ENCODE measurements around the gene MNT.

Gene MNT

DNA sequence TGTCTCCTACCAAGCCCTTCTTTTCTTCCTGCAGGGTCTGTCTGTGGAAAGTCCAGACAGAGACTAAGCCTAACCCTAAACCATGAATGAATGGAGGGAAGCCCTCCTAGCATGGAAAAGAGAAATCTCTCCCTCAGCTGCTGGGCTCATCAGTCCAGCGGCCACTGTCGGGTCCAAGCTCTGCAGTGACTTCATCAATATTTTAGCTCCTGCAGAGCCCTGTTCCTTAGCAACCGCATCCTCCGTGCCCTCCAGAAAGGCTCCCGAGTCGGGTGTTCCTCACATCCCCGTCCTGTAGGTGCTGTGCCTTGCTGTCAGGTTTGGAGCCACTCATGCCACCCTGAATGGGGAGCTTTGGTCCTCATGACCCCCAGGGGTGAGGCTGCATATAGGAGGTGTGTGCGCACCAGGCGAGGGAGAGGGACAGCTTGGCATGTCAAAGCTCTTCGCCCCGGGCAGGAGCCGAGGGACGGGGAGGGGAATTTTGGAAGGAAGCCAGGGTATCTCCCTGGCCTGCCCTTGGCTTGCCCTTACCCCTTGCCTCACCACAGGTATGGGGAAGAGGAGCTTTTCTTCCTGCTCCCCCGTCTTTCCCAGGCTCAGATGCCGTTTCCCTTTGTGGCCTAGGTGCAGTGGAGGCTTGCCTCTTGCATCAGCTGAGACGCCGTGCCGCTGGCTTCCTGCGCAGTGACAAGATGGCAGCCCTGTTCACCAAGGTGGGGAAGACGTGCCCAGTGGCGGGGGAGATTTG, 39.7 kb downstream of the MNT start:
- no peak for DNase-seq

DNA sequence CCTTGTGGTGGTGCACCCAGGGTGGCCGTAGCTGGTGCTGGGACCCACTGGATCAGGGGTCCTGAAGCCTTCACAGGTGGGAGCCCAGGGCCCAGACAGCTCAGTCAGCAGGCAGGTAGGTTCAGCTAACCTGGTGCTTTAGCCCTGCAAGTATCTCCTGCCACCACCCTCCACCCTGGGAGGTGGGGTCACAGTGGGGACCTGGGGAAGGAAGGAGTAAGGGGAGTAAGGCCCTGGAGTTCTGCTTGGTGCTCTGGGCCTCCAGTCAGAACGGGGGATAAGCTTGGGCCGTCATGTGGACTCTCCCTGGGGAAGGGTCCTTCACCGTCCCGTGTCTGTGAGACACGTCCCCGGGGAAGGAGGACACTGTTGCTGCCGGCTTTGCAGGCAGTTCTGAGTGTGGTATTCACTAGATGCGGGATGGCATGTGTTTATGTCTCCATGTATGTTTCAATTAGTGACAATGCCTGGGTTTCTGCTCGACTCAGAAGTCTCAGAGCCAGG, 42.9 kb downstream of the MNT start:
- no peak for DNase-seq

- no peak for DNase-seq
Measured at GRCh38 chr17:2357237-2357636, 43.6 kb downstream of the MNT start.

DNA sequence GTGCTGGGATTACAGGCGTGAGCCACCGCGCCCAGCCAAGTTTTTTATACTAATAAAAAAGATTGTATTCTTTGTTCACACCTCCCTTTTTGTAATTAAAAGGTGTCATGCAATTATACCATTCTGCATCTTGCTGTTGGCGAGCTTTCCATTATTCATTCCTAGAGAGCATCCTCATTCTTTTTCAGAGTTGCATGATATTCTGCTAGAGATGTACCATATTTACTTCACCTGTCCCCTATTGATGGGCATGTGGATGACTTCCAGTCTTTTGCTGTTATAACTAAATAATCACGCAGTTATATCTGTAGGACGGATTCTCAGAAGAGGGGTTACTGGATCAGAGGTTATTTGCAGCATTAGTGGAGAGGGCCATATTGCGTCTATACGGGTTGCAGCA, 46.5 kb downstream of the MNT start:
- no peak for DNase-seq

DNA sequence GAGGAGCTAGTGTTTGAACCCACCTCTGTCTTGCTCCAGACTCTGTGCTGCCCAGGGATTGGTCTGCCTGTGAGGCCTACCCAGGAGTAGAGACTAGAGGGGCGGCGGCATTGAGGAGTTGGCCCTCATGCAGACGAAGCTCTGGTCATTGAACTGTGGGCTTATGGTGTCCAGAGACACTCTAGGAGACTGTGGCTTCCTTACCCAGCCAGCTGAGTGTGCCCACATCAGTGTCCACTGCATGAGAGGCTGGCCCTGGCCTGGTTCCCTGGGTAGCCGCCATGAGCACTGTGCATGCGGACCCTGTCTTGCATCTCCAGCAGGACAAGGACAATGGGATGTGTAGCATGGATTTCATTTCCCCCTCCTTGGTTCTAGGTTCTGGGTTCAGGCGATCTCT, 49.6 kb downstream of the MNT start:
- no peak for DNase-seq

- peak; percentile 77 for DNase-seq
Measured at GRCh38 chr17:2347805-2348685, 52.8 kb downstream of the MNT start.

DNA sequence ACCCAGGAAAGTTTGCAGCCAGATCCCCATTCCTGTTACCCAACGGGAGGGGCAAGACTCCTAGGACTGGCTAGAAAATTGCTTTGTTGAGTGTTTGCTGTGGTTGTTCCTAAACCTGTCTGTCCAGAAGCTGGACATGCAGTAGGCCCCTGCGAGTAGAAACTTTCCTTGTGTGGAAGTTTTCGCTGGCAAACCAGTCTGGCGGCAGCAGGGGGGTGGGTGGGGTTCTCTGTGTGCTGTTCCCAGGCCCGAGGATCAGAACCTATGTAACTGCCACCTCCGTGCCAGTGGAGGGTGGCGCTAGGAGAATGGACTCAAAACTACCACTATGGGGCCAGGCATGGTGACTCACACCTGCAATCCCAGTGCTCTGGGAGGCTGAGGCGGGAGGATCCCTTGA, 54.4 kb downstream of the MNT start:
- DNase-seq = no peak

DNA sequence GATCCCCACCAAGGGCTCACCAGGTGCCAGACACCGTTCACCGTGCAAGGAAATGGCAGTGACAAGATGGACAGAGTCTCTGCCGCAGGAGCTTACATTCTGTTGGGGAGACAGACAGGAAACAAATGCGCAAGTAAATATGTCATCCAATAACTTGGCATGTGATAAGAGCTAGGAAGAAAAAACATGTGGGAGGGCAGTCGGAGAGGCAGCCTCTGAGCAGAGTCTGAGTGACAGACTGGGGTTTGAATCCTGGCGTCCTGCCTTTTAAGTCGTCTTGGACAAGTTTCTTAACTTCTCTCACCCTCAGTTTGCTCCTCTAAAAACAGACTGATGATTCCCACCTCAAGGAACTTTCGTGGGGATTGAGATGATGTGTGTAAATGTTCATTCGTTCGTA, 56.3 kb downstream of the MNT start:
- DNase-seq = no peak

- no peak for DNase-seq
Measured at GRCh38 chr17:2343421-2343820, 57.4 kb downstream of the MNT start.

DNA sequence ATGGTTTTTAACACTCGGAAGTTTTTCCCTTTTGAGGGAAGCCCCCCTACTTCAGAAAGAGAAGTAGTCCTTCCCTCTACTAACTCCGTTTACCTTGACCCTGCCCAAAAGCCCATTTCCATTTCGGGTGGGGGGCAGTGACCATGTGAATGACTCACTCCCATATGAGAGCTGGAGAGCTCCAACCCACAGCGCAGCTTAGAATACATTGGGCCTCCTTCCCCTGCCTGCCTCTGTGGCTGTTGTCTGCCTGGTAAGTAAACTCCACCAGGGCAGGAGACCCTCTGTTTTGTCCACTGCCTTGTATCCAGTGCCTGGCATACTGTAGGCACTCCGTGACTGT, 62.6 kb downstream of the MNT start:
- DNase-seq = no peak

- no peak for DNase-seq
Measured at GRCh38 chr17:2337544-2338314, 63.1 kb downstream of the MNT start.

DNA sequence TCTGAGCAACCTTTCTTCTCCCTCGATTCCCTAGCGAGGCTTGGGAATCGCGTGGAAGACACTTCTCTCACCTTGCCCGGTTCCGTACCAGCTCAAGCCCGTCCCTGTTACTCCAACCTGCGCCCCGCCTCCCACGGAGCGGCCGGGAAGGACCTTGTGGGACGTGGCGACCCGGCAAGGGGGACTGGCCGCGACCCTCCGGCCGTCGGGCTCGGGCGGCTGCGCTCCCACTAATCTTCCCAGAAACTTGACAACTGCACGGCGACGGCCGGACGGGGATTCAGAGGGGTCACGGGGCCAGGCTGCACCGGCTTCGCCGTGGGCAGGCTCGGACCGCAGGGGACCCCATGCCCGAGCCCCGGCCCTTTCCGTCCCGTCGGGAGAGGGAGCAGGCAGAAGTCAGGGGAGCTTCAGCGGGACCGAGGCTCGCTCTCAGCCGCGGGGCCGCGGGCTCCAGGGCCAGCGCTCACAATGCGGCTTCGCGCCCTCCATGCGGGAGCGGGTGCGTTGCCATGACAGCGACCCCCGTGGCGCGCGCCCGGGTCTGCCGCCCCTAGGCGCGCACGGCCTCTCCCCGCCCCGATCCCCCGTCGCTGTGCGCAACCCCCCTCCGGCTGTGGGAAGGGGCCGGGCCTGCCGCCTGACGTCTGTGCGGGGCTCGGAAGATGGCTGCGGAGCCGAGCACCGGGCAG, 63.9 kb downstream of the MNT start, which contains the start of gene SGSM2:
TSS of gene SGSM2 (plus strand) at position 650 of the 692 bp plus-strand sequence. CDS start 188 bp downstream, outside the sequence.
- DNase-seq = peak; percentile 48

DNA sequence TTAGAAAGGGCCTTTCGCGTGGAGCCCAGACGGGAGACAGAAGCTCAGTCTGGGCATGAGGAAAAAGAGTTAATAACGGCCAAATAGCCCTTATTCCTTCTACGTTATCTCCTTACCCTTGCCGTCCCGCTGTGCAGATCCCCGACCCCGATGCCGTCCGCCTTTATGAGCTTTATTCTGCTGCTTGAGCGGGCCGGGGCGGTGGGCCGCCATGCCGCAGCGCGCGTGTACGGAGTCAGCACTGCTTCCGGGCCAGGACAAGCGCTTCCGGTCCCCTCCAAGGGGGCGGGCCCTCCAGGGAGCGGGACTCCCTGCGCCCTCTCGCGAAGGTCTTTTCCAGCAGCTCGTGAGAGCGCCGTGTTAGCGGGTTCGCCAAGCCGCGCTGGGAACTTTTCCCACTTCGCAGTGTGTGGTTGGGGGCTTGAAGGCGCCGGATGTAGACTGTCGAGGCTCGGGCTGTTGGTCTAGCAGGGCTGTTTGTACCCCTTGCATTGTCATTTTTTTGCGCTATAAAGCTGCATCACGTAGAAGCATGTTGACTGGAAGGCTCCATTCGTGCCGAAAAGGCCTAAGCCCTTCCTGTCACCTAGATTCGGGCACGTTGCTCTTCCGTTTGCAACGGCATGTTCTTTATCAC, 64.5 kb downstream of the MNT start, which contains the start of gene TSR1:
TSS of gene TSR1 (minus strand) at position 243 of the 637 bp plus-strand sequence. CDS start at position 213, 30 bp downstream.
- DNase-seq = peak; percentile 65

GRCh38 chr17:2335726-2336214, 65.1 kb downstream of the MNT start:
- no peak for DNase-seq

Measured in NCI-H446 treated with DMSO at 0.1 percent for 48 hours (cell line).